ENCODE measurements around the gene TRPV4. TPM values are rescaled to one million over a fixed set of nuclear protein-coding genes. Genes with fewer than 3 reads are reported as not detected.

TRPV4 gene
- total RNA-seq, 2 donors from 2014 or later, result 5.2 to 6.3 TPM

- 80 to 81% methylated on average over 5 of the region's 5 CpGs for WGBS, 2 donors
- no peak for TF ChIP-seq POLR2A (IDR thresholded peaks at IDR 0.05)
- TF ChIP-seq CTCF (IDR thresholded peaks at IDR 0.05), result no peak
- intact Hi-C loops (cut with DNase I), result loop anchor here (5.0 kb wide), 1 partner anchor 35 kb away; no protein-coding TSS in a partner anchor
These were observed 8.8 kb upstream of the TRPV4 start for GRCh38 chr12:109842021-109842420.

GRCh38 chr12:109841356-109841755, 8.2 kb upstream of the TRPV4 start:
- intact Hi-C loops (cut with DNase I), result loop anchor here (5.0 kb wide), 1 partner anchor 34 kb away; no protein-coding TSS in a partner anchor
- WGBS, 2 donors, result 67 to 86% methylated on average over 5 to 9 of the region's 9 CpGs
- H3K27ac ChIP-seq, result no peak overlapping the region
- H3K36me3 ChIP-seq (replicated peaks in 1 of 2; ENCODE audit: insufficient read depth in 1 of 2, low read depth in 2 of 2), result no peaks in the 10 kb centered on the region
- DNase-seq, result no peak
- no peak overlapping the region for H3K4me3 ChIP-seq
- H3K27me3 ChIP-seq, result no peaks in the 10 kb centered on the region
- TF ChIP-seq POLR2A (IDR thresholded peaks at IDR 0.05), result no peak
- no peak for TF ChIP-seq CTCF (IDR thresholded peaks at IDR 0.05)
- H3K9me3 ChIP-seq, result no peaks in the 10 kb centered on the region
- peaks cover 10% of the 10 kb centered on the region for H3K4me1 ChIP-seq
- ATAC-seq, result no peak

More at GRCh38 chr12:109842021-109842420, 8.8 kb upstream of the TRPV4 start:
- no peaks in the 10 kb centered on the region for H3K9me3 ChIP-seq
- ATAC-seq (no peak), DNase-seq (no peak)
- H3K27me3 ChIP-seq, result no peaks in the 10 kb centered on the region
- H3K36me3 ChIP-seq (replicated peaks in 1 of 2; ENCODE audit: insufficient read depth in 1 of 2, low read depth in 2 of 2), result no peaks in the 10 kb centered on the region
- peaks cover 10% of the 10 kb centered on the region for H3K4me1 ChIP-seq
- H3K27ac ChIP-seq, result no peak overlapping the region
- no peak overlapping the region for H3K4me3 ChIP-seq

- Histone ChIP-seq H3K9me3 (no peaks in the 10 kb centered on the region), H3K27me3 (no peaks in the 10 kb centered on the region), H3K27ac (no peak overlapping the region), H3K4me3 (no peak overlapping the region), H3K4me1 (peaks cover 7% of the 10 kb centered on the region), H3K36me3 (replicated peaks in 1 of 2; ENCODE audit: insufficient read depth in 1 of 2, low read depth in 2 of 2) (no peaks in the 10 kb centered on the region)
- ATAC-seq (no peak), DNase-seq (no peak)
- no peak for TF ChIP-seq POLR2A (IDR thresholded peaks at IDR 0.05)
- no peak for TF ChIP-seq CTCF (IDR thresholded peaks at IDR 0.05)
- intact Hi-C loops (cut with DNase I), result loop anchor here (5.0 kb wide), 1 partner anchor 33 kb away; no protein-coding TSS in a partner anchor
- WGBS, 2 donors, result 57 to 62% methylated on average over 4 to 7 of the region's 7 CpGs
These were observed 7.3 kb upstream of the TRPV4 start for GRCh38 chr12:109840305-109841074.

- Histone ChIP-seq H3K4me1 (no peaks in the 10 kb centered on the region), H3K4me3 (no peak overlapping the region), H3K36me3 (replicated peaks in 1 of 2; ENCODE audit: insufficient read depth in 1 of 2, low read depth in 2 of 2) (no peaks in the 10 kb centered on the region), H3K27ac (no peak overlapping the region), H3K27me3 (no peaks in the 10 kb centered on the region), H3K9me3 (no peaks in the 10 kb centered on the region)
- intact Hi-C loops (cut with DNase I), result no loop called here
- no peak for TF ChIP-seq POLR2A (IDR thresholded peaks at IDR 0.05)
- ATAC-seq (no peak), DNase-seq (no peak)
- WGBS, 2 donors, result 56 to 69% methylated on average over 6 of the region's 6 CpGs
These were observed 6.2 kb upstream of the TRPV4 start for GRCh38 chr12:109839444-109839843.

- ATAC-seq (no peak), DNase-seq (peak in 3 of 4 donors; percentile 32 to 77 (median 59))
- intact Hi-C loops (cut with DNase I), result no loop called here
- Histone ChIP-seq H3K4me3 (no peak overlapping the region), H3K27ac (no peak overlapping the region), H3K36me3 (replicated peaks in 1 of 2; ENCODE audit: insufficient read depth in 1 of 2, low read depth in 2 of 2) (no peaks in the 10 kb centered on the region), H3K4me1 (peaks cover 11% of the 10 kb centered on the region), H3K27me3 (no peaks in the 10 kb centered on the region), H3K9me3 (no peaks in the 10 kb centered on the region)
- 31 to 43% methylated on average over 3 of the region's 3 CpGs for WGBS, 2 donors
- TF ChIP-seq CTCF (IDR thresholded peaks at IDR 0.05) (no peak), POLR2A (IDR thresholded peaks at IDR 0.05) (no peak)
These were observed 3.7 kb upstream of the TRPV4 start for GRCh38 chr12:109836916-109837315.

Data from body of pancreas (tissue), 4 donors.